BE2C (cell line): Measurements from ENCODE around the gene FYB2.

Experiments
- DNase-seq: peaks from one replicate; pipeline ENCODE4 v3.0.0-alpha.2; 2020
- H3K27me3 ChIP-seq: fragments of 250-450 bp; sonication (Bioruptor Pico); 2 replicates; pipeline ENCODE4 v1.5.1; 2020; ENCODE audit warnings: mild to moderate bottlenecking
- H3K36me3 ChIP-seq: fragments of 250-450 bp; sonication (Bioruptor Pico); 2 replicates; pipeline ENCODE4 v1.5.1; 2020; ENCODE audit warnings: mild to moderate bottlenecking
- H3K4me1 ChIP-seq: fragments of 250-450 bp; sonication (Bioruptor Pico); 2 replicates; pipeline ENCODE4 v1.5.1; 2020
- H3K4me3 ChIP-seq: 2 replicates; pipeline ENCODE4 v1.5.1; 2011; ENCODE audit warnings: low read depth, low read length
- H3K9me3 ChIP-seq: fragments of 250-450 bp; sonication (Bioruptor Pico); 2 replicates; pipeline ENCODE4 v1.5.1; 2020
- CTCF ChIP-seq: IDR thresholded peaks from 2 replicates; pipeline ENCODE4 v1.5.1; 2012; ENCODE audit warnings: mild to moderate bottlenecking, low read depth, low read length

Gene FYB2

GRCh38 chr1:56696663-56697062 lies 122.5 kb downstream of the FYB2 start:
- Histone ChIP-seq H3K4me3 (no peak overlapping the region), H3K27me3 (no peaks in the 10 kb centered on the region), H3K4me1 (no peaks in the 10 kb centered on the region), H3K9me3 (no peaks in the 10 kb centered on the region), H3K36me3 (no peaks in the 10 kb centered on the region)
- TF ChIP-seq CTCF = no peak
- no peak for DNase-seq

- H3K36me3 ChIP-seq = no peaks in the 10 kb centered on the region
These were observed 130.6 kb downstream of the FYB2 start for GRCh38 chr1:56688522-56689026.

GRCh38 chr1:56686169-56686568 lies 133.0 kb downstream of the FYB2 start:
- TF ChIP-seq CTCF = no peak

More at GRCh38 chr1:56688522-56689026, 130.6 kb downstream of the FYB2 start:
- Histone ChIP-seq H3K27me3 (no peaks in the 10 kb centered on the region), H3K4me3 (no peak overlapping the region), H3K4me1 (no peaks in the 10 kb centered on the region), H3K9me3 (no peaks in the 10 kb centered on the region)
- TF ChIP-seq CTCF = no peak
- no peak for DNase-seq

GRCh38 chr1:56683569-56683968 lies 135.6 kb downstream of the FYB2 start:
- H3K36me3 ChIP-seq = no peaks in the 10 kb centered on the region
- no peak overlapping the region for H3K4me3 ChIP-seq
- no peak for TF ChIP-seq CTCF
- no peak for DNase-seq
- H3K27me3 ChIP-seq = no peaks in the 10 kb centered on the region
- no peaks in the 10 kb centered on the region for H3K4me1 ChIP-seq
- H3K9me3 ChIP-seq = no peaks in the 10 kb centered on the region

More at GRCh38 chr1:56686169-56686568, 133.0 kb downstream of the FYB2 start:
- DNase-seq = no peak
- H3K36me3 ChIP-seq = no peaks in the 10 kb centered on the region
- no peaks in the 10 kb centered on the region for H3K9me3 ChIP-seq
- no peak overlapping the region for H3K4me3 ChIP-seq
- H3K27me3 ChIP-seq = no peaks in the 10 kb centered on the region
- H3K4me1 ChIP-seq = no peaks in the 10 kb centered on the region

GRCh38 chr1:56676571-56677035 lies 142.6 kb downstream of the FYB2 start:
- H3K4me1 ChIP-seq = no peaks in the 10 kb centered on the region
- TF ChIP-seq CTCF = no peak
- no peak overlapping the region for H3K4me3 ChIP-seq
- H3K36me3 ChIP-seq = no peaks in the 10 kb centered on the region
- DNase-seq = no peak
- H3K27me3 ChIP-seq = no peaks in the 10 kb centered on the region
- no peaks in the 10 kb centered on the region for H3K9me3 ChIP-seq

GRCh38 chr1:56675763-56676162 lies 143.4 kb downstream of the FYB2 start:
- Histone ChIP-seq H3K9me3 (no peaks in the 10 kb centered on the region), H3K36me3 (no peaks in the 10 kb centered on the region), H3K4me1 (no peaks in the 10 kb centered on the region), H3K4me3 (no peak overlapping the region), H3K27me3 (no peaks in the 10 kb centered on the region)
- no peak for TF ChIP-seq CTCF
- no peak for DNase-seq
